ENCODE data around the gene HNRNPH3. TPM values are rescaled to one million over a fixed set of nuclear protein-coding genes. Genes with fewer than 3 reads are reported as not detected.

Gene HNRNPH3
- total RNA-seq, 4 donors from 2014 or later, result 23.5 to 82.1 (median 43.6) TPM

Other genes with a start within 250 kb of the HNRNPH3 start
- under 1 TPM in 1 of 4 donors, not detected in 3; 0.52 TPM for gene MYPN, start 222.6 kb upstream of the HNRNPH3 start, total RNA-seq
- gene ATOH7, start 100.0 kb upstream of the HNRNPH3 start, total RNA-seq, result under 1 TPM in 3 of 4 donors, not detected in 1; 0.38 to 0.99 (median 0.49) TPM
- gene PBLD, start 864 bp downstream of the HNRNPH3 start, total RNA-seq, result 1 to 10 TPM; 2.0 to 3.6 (median 2.8) TPM
- gene RUFY2, start 75.2 kb downstream of the HNRNPH3 start, total RNA-seq, result 10 to 100 TPM; 18.0 to 49.6 (median 23.5) TPM
- 1 to 10 TPM; 1.7 to 3.5 (median 2.2) TPM for gene DNA2, start 139.9 kb downstream of the HNRNPH3 start, total RNA-seq
- gene SLC25A16, start 195.5 kb downstream of the HNRNPH3 start, total RNA-seq, result 10 to 100 TPM in 2 of 4 donors, 1 to 10 TPM in 2; 7.7 to 31.5 (median 10.0) TPM
- 1 to 10 TPM; 1.1 to 3.8 (median 1.9) TPM for gene TET1, start 228.3 kb downstream of the HNRNPH3 start, total RNA-seq